IPS-18a (cell line): ENCODE results near the gene ACSM2B.
"Not testable (repeated sequence)": the region's sequence is repeated elsewhere in the genome, so short reads cannot be mapped to it uniquely, and the experiment has no call there.

Experiments used
- H3K27ac ChIP-seq: one replicate; pipeline ENCODE4 v1.5.1; 2013; ENCODE audit warnings: low read length
- H3K27me3 ChIP-seq: one replicate; pipeline ENCODE4 v1.6.1; 2013; ENCODE audit warnings: mild to moderate bottlenecking, low read length; ENCODE audit not compliant: control insufficient read depth, insufficient read depth
- H3K36me3 ChIP-seq: one replicate; pipeline ENCODE4 v1.6.1; 2013; ENCODE audit warnings: low read depth, low read length; ENCODE audit not compliant: control insufficient read depth
- H3K4me1 ChIP-seq: one replicate; pipeline ENCODE4 v1.6.1; 2013; ENCODE audit warnings: low read depth, low read length; ENCODE audit not compliant: control insufficient read depth
- H3K4me3 ChIP-seq: one replicate; pipeline ENCODE4 v1.5.1; 2013; ENCODE audit warnings: low read length
- H3K9ac ChIP-seq: one replicate; pipeline ENCODE4 v1.6.1; 2013; ENCODE audit warnings: mild to moderate bottlenecking, low read length, moderate library complexity
- H3K9me3 ChIP-seq: one replicate; pipeline ENCODE4 v1.6.1; 2013; ENCODE audit warnings: low read depth, low read length; ENCODE audit not compliant: control insufficient read depth

Gene ACSM2B

GRCh38 chr16:20576145-20576544 is at the start of gene ACSM2B:
Gene ACSM2B, minus strand, starts transcription at chr16:20576367. Its CDS starts 11,522 bp downstream, at chr16:20564845.
- H3K36me3 ChIP-seq, H3K4me1 ChIP-seq, H3K27ac ChIP-seq, H3K9ac ChIP-seq, H3K4me3 ChIP-seq, H3K27me3 ChIP-seq, H3K9me3 ChIP-seq: not testable (repeated sequence)

- no peaks in the 10 kb centered on the region for H3K4me1 ChIP-seq
- H3K4me3 ChIP-seq: no peak overlapping the region
- no peak overlapping the region for H3K27ac ChIP-seq
- H3K9ac ChIP-seq: no peak overlapping the region
- H3K9me3 ChIP-seq: no peaks in the 10 kb centered on the region
- H3K36me3 ChIP-seq: no peaks in the 10 kb centered on the region
- no peaks in the 10 kb centered on the region for H3K27me3 ChIP-seq
These were observed 49.0 kb upstream of the ACSM2B start for GRCh38 chr16:20624882-20625807.

- Histone ChIP-seq H3K4me3 (no peak overlapping the region), H3K9me3 (no peaks in the 10 kb centered on the region), H3K36me3 (no peaks in the 10 kb centered on the region), H3K27ac (no peak overlapping the region), H3K9ac (no peak overlapping the region), H3K27me3 (no peaks in the 10 kb centered on the region), H3K4me1 (no peaks in the 10 kb centered on the region)
These were observed 48.0 kb upstream of the ACSM2B start for GRCh38 chr16:20624205-20624604.

- Histone ChIP-seq H3K4me1 (no peaks in the 10 kb centered on the region), H3K36me3 (no peaks in the 10 kb centered on the region), H3K4me3 (no peak overlapping the region), H3K9me3 (no peaks in the 10 kb centered on the region), H3K27me3 (no peaks in the 10 kb centered on the region), H3K9ac (no peak overlapping the region), H3K27ac (no peak overlapping the region)
These were observed 46.3 kb upstream of the ACSM2B start for GRCh38 chr16:20622498-20622870.

GRCh38 chr16:20621406-20621805 is 45.2 kb upstream of the ACSM2B start:
- Histone ChIP-seq H3K36me3 (no peaks in the 10 kb centered on the region), H3K9ac (no peak overlapping the region), H3K27me3 (no peaks in the 10 kb centered on the region), H3K27ac (no peak overlapping the region), H3K4me1 (no peaks in the 10 kb centered on the region), H3K9me3 (no peaks in the 10 kb centered on the region), H3K4me3 (no peak overlapping the region)

- Histone ChIP-seq H3K27me3 (no peaks in the 10 kb centered on the region), H3K4me3 (no peak overlapping the region), H3K4me1 (no peaks in the 10 kb centered on the region), H3K27ac (no peak overlapping the region), H3K9ac (no peak overlapping the region), H3K36me3 (no peaks in the 10 kb centered on the region), H3K9me3 (no peaks in the 10 kb centered on the region)
These were observed 44.6 kb upstream of the ACSM2B start for GRCh38 chr16:20620770-20621169.

- H3K9me3 ChIP-seq: no peaks in the 10 kb centered on the region
- no peaks in the 10 kb centered on the region for H3K4me1 ChIP-seq
- H3K27ac ChIP-seq: no peak overlapping the region
- H3K36me3 ChIP-seq: no peaks in the 10 kb centered on the region
- no peaks in the 10 kb centered on the region for H3K27me3 ChIP-seq
- no peak overlapping the region for H3K4me3 ChIP-seq
- H3K9ac ChIP-seq: no peak overlapping the region
These were observed 43.8 kb upstream of the ACSM2B start for GRCh38 chr16:20620003-20620402.

GRCh38 chr16:20617271-20617670 is 41.1 kb upstream of the ACSM2B start:
- Histone ChIP-seq H3K4me3 (no peak overlapping the region), H3K36me3 (no peaks in the 10 kb centered on the region), H3K27ac (no peak overlapping the region), H3K4me1 (no peaks in the 10 kb centered on the region), H3K9me3 (no peaks in the 10 kb centered on the region), H3K9ac (no peak overlapping the region), H3K27me3 (no peaks in the 10 kb centered on the region)

- Histone ChIP-seq H3K27me3 (no peaks in the 10 kb centered on the region), H3K27ac (no peak overlapping the region), H3K9me3 (no peaks in the 10 kb centered on the region), H3K4me3 (no peak overlapping the region), H3K4me1 (no peaks in the 10 kb centered on the region), H3K9ac (no peak overlapping the region), H3K36me3 (no peaks in the 10 kb centered on the region)
These were observed 38.3 kb upstream of the ACSM2B start for GRCh38 chr16:20614186-20615141.

- no peak overlapping the region for H3K27ac ChIP-seq
- no peak overlapping the region for H3K4me3 ChIP-seq
- no peaks in the 10 kb centered on the region for H3K36me3 ChIP-seq
- H3K4me1 ChIP-seq: no peaks in the 10 kb centered on the region
- H3K9ac ChIP-seq: no peak overlapping the region
- H3K27me3 ChIP-seq: no peaks in the 10 kb centered on the region
- no peaks in the 10 kb centered on the region for H3K9me3 ChIP-seq
These were observed 37.5 kb upstream of the ACSM2B start for GRCh38 chr16:20613481-20614185.
